ENCODE results near the gene TBL1X. TPM values are rescaled to one million over a fixed set of nuclear protein-coding genes. Genes with fewer than 3 reads are reported as not detected.

The TBL1X gene
- total and polyA plus RNA-seq, 2 experiments from 2014 or later = 8.7 to 26.9 TPM

DNA sequence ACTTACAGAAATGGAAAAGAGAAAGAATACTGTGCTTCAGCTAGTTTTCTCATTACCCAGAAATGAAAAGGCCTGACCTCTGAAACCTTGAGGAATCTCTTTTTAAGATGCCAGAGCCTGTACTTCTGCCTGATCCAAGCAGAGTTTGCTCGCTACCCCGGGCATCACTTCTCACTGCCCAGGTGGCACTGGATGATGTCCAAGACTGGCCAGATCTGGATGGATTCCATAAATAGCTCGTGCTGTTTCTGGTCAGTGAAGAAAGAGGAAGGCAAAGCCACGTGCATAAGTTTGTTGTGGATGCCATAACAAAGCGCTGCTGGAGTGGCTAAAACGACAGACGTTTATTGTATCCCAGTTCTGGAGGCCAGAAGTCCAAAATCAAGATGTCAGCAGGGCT, 133.5 kb downstream of the TBL1X start:
- TF ChIP-seq, protein P1, sequence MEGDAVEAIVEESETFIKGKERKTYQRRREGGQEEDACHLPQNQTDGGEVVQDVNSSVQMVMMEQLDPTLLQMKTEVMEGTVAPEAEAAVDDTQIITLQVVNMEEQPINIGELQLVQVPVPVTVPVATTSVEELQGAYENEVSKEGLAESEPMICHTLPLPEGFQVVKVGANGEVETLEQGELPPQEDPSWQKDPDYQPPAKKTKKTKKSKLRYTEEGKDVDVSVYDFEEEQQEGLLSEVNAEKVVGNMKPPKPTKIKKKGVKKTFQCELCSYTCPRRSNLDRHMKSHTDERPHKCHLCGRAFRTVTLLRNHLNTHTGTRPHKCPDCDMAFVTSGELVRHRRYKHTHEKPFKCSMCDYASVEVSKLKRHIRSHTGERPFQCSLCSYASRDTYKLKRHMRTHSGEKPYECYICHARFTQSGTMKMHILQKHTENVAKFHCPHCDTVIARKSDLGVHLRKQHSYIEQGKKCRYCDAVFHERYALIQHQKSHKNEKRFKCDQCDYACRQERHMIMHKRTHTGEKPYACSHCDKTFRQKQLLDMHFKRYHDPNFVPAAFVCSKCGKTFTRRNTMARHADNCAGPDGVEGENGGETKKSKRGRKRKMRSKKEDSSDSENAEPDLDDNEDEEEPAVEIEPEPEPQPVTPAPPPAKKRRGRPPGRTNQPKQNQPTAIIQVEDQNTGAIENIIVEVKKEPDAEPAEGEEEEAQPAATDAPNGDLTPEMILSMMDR (conservative IDR thresholded peaks at IDR 0.05; ENCODE audit: low read depth in 2 of 2) = no peak
- TF ChIP-seq, protein P2, sequence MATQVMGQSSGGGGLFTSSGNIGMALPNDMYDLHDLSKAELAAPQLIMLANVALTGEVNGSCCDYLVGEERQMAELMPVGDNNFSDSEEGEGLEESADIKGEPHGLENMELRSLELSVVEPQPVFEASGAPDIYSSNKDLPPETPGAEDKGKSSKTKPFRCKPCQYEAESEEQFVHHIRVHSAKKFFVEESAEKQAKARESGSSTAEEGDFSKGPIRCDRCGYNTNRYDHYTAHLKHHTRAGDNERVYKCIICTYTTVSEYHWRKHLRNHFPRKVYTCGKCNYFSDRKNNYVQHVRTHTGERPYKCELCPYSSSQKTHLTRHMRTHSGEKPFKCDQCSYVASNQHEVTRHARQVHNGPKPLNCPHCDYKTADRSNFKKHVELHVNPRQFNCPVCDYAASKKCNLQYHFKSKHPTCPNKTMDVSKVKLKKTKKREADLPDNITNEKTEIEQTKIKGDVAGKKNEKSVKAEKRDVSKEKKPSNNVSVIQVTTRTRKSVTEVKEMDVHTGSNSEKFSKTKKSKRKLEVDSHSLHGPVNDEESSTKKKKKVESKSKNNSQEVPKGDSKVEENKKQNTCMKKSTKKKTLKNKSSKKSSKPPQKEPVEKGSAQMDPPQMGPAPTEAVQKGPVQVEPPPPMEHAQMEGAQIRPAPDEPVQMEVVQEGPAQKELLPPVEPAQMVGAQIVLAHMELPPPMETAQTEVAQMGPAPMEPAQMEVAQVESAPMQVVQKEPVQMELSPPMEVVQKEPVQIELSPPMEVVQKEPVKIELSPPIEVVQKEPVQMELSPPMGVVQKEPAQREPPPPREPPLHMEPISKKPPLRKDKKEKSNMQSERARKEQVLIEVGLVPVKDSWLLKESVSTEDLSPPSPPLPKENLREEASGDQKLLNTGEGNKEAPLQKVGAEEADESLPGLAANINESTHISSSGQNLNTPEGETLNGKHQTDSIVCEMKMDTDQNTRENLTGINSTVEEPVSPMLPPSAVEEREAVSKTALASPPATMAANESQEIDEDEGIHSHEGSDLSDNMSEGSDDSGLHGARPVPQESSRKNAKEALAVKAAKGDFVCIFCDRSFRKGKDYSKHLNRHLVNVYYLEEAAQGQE (IDR thresholded peaks at IDR 0.05; ENCODE audit: unreplicated experiment) = no peak
- no peak for TF ChIP-seq EZH2phosphoT487 (IDR thresholded peaks at IDR 0.05; ENCODE audit: unreplicated experiment)
- no peak for TF ChIP-seq POLR2AphosphoS5 (IDR thresholded peaks at IDR 0.05; ENCODE audit: low read depth)
- TF ChIP-seq EZH2 (IDR thresholded peaks at IDR 0.05; ENCODE audit: low read depth, unreplicated experiment) = no peak
- no peak for TF ChIP-seq JUNB (IDR thresholded peaks at IDR 0.05; ENCODE audit: unreplicated experiment)
- no peak for TF ChIP-seq ZNF331 (CRISPR knock-in tag; IDR thresholded peaks at IDR 0.05; ENCODE audit: low read depth)
- TF ChIP-seq, protein P3, sequence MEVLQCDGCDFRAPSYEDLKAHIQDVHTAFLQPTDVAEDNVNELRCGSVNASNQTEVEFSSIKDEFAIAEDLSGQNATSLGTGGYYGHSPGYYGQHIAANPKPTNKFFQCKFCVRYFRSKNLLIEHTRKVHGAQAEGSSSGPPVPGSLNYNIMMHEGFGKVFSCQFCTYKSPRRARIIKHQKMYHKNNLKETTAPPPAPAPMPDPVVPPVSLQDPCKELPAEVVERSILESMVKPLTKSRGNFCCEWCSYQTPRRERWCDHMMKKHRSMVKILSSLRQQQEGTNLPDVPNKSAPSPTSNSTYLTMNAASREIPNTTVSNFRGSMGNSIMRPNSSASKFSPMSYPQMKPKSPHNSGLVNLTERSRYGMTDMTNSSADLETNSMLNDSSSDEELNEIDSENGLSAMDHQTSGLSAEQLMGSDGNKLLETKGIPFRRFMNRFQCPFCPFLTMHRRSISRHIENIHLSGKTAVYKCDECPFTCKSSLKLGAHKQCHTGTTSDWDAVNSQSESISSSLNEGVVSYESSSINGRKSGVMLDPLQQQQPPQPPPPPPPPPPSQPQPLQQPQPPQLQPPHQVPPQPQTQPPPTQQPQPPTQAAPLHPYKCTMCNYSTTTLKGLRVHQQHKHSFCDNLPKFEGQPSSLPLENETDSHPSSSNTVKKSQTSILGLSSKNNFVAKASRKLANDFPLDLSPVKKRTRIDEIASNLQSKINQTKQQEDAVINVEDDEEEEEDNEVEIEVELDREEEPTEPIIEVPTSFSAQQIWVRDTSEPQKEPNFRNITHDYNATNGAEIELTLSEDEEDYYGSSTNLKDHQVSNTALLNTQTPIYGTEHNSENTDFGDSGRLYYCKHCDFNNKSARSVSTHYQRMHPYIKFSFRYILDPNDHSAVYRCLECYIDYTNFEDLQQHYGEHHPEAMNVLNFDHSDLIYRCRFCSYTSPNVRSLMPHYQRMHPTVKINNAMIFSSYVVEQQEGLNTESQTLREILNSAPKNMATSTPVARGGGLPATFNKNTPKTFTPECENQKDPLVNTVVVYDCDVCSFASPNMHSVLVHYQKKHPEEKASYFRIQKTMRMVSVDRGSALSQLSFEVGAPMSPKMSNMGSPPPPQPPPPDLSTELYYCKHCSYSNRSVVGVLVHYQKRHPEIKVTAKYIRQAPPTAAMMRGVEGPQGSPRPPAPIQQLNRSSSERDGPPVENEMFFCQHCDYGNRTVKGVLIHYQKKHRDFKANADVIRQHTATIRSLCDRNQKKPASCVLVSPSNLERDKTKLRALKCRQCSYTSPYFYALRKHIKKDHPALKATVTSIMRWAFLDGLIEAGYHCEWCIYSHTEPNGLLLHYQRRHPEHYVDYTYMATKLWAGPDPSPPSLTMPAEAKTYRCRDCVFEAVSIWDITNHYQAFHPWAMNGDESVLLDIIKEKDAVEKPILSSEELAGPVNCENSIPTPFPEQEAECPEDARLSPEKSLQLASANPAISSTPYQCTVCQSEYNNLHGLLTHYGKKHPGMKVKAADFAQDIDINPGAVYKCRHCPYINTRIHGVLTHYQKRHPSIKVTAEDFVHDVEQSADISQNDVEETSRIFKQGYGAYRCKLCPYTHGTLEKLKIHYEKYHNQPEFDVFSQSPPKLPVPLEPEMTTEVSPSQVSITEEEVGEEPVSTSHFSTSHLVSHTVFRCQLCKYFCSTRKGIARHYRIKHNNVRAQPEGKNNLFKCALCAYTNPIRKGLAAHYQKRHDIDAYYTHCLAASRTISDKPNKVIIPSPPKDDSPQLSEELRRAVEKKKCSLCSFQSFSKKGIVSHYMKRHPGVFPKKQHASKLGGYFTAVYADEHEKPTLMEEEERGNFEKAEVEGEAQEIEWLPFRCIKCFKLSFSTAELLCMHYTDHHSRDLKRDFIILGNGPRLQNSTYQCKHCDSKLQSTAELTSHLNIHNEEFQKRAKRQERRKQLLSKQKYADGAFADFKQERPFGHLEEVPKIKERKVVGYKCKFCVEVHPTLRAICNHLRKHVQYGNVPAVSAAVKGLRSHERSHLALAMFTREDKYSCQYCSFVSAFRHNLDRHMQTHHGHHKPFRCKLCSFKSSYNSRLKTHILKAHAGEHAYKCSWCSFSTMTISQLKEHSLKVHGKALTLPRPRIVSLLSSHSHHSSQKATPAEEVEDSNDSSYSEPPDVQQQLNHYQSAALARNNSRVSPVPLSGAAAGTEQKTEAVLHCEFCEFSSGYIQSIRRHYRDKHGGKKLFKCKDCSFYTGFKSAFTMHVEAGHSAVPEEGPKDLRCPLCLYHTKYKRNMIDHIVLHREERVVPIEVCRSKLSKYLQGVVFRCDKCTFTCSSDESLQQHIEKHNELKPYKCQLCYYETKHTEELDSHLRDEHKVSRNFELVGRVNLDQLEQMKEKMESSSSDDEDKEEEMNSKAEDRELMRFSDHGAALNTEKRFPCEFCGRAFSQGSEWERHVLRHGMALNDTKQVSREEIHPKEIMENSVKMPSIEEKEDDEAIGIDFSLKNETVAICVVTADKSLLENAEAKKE (CRISPR knock-in tag; IDR thresholded peaks at IDR 0.05) = no peak
- no peak for TF ChIP-seq CREB1 (CRISPR knock-in tag; IDR thresholded peaks at IDR 0.05; ENCODE audit: low read depth)
- no peak for TF ChIP-seq ZNF114 (CRISPR knock-in tag; IDR thresholded peaks at IDR 0.05)
- TF ChIP-seq, protein P4, sequence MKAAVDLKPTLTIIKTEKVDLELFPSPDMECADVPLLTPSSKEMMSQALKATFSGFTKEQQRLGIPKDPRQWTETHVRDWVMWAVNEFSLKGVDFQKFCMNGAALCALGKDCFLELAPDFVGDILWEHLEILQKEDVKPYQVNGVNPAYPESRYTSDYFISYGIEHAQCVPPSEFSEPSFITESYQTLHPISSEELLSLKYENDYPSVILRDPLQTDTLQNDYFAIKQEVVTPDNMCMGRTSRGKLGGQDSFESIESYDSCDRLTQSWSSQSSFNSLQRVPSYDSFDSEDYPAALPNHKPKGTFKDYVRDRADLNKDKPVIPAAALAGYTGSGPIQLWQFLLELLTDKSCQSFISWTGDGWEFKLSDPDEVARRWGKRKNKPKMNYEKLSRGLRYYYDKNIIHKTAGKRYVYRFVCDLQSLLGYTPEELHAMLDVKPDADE (IDR thresholded peaks at IDR 0.05) = no peak
- TF ChIP-seq NANOG (IDR thresholded peaks at IDR 0.05; ENCODE audit: borderline replicate concordance) = no peak
- no peak for TF ChIP-seq STAT1 (IDR thresholded peaks at IDR 0.05; ENCODE audit: unreplicated experiment)
- no peaks in the 10 kb centered on the region for H3K9me2 ChIP-seq (ENCODE audit: insufficient read depth)
- no peaks in the 10 kb centered on the region for H3K79me2 ChIP-seq (replicated peaks; ENCODE audit: insufficient read depth)
- H3F3A ChIP-seq (replicated peaks; ENCODE audit: low read depth) = no peaks in the 10 kb centered on the region
- no peak overlapping the region for H3K27ac ChIP-seq (ENCODE audit: low read depth)
- ATAC-seq = no peak
- no peaks in the 10 kb centered on the region for H4K20me1 ChIP-seq (replicated peaks; ENCODE audit: insufficient read depth)
- H3K27ac Mint-ChIP-seq = no peak overlapping the region
- H3K27me3 Mint-ChIP-seq (ENCODE audit: insufficient read depth, low read depth, poor library complexity) = peaks cover 3% of the 10 kb centered on the region
- H3K4me3 ChIP-seq = no peak overlapping the region
- no peak overlapping the region for H3K4me3 Mint-ChIP-seq
- no peaks in the 10 kb centered on the region for H3K27me3 ChIP-seq (ENCODE audit: insufficient read depth)
- H3K4me1 ChIP-seq (ENCODE audit: insufficient read depth) = peaks cover 8% of the 10 kb centered on the region; the same call in 1 of the 2 replicates
- H3K4me1 Mint-ChIP-seq = peaks cover 25% of the 10 kb centered on the region
- H3K9me3 Mint-ChIP-seq = no peaks in the 10 kb centered on the region
- H3K36me3 ChIP-seq (ENCODE audit: insufficient read depth) = no peaks in the 10 kb centered on the region
- H3K4me2 ChIP-seq = no peak overlapping the region
- no peak overlapping the region for H2AFZ ChIP-seq
- DNase-seq (ENCODE audit: low spot score) = no peak
- H3K36me3 Mint-ChIP-seq (ENCODE audit: low read depth) = no peaks in the 10 kb centered on the region

Measured in GM23338 (cell line).